Lower leg skin (tissue), 4 donors: Measurements from ENCODE around the gene FBXW5. TPM values are rescaled to one million over a fixed set of nuclear protein-coding genes. Genes with fewer than 3 reads are reported as not detected.

Experiments used
- DNase-seq, 2 donors: peaks; one replicate each; pipeline ENCODE4 v3.0.0-alpha.2; 2019; ENCODE audit warnings: low spot score in 2 of 2
- H3K4me3 ChIP-seq: fragments of 200-600 bp; sonication (generic); 2 replicates; pipeline ENCODE4 v1.5.1; 2017; ENCODE audit warnings: mild to moderate bottlenecking, low read depth; ENCODE audit not compliant: poor library complexity, severe bottlenecking
- POLR2A ChIP-seq, 2 donors: fragments of 450-650 bp; IDR thresholded peaks; one replicate each; pipeline ENCODE4 v1.6.1; 2016 to 2017; ENCODE audit warnings: antibody characterized with exemption in 2 of 2, mild to moderate bottlenecking in 1 of 2, moderate library complexity in 1 of 2
- WGBS, 2 donors: methylation state at CpG; one replicate each; pipeline ENCODE4 v1.1.5; 2018; 5-methylcytosine and 5-hydroxymethylcytosine counted together
- intact Hi-C: fragments of 100-400 bp; cut with DNase I; formaldehyde crosslinking; loops from one replicate; pipeline ENCODE4 v1.15.0; 2023; ENCODE audit warnings: low total_unique reads
- total RNA-seq, 4 donors: library from RNA; depleted of rRNA; stranded (reverse); fragments of >200 nt; gene quantifications; one replicate each; pipeline ENCODE4 v1.1.0, GENCODE V29; 2016
- TF ChIP-seq, protein P1 (sequence below), 3 donors: fragments of 450-650 bp; IDR thresholded peaks; one replicate each; pipeline ENCODE4 v1.5.1; 2016; ENCODE audit warnings: antibody characterized with exemption in 3 of 3, mild to moderate bottlenecking in 3 of 3, moderate library complexity in 2 of 3

The FBXW5 gene
- total RNA-seq, 4 donors from 2014 or later = 145 to 182 (median 154) TPM

DNA sequence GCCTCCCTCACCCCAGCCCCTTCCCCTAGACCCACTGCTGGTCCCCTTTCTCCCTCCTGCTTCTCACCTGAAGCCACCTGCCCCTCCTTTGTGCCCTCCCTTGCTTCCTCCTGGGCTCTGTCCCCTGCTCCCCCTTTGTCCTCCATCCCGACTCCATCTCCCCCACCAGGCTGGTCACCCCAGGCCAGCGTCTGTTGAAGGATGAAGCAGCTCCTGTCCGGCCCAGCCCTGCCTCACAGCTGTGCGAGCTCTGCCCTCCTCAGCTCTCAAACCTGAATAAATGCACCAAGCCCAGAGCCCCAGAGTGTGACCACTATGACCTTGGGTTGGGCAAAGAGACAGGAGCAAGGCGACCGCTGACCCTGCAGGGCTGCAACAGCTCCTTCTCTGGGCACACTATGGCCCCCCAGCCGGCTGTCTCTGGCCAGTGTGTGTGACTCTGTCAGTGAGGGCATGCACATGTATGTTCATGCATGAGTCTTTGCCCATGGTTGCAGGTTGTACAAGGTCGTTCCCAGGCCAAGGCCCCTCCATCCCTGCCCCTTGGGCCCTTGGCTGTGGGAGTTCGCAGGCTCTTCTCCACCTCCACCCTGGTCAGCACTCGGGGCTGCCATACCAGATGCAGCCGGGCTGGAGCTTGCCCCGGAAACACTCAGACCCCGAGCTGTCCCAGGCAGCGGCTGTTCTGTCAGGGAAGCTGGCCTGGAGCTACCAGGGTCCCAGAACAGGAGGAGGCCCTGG lies 10.8 kb upstream of the FBXW5 start:
- intact Hi-C loops = no loop called here
- no peak for DNase-seq
- no peak overlapping the region for H3K4me3 ChIP-seq
- WGBS, 2 donors = 88 to 92% methylated on average over 11 to 14 of the region's 14 CpGs
- TF ChIP-seq, protein P1, sequence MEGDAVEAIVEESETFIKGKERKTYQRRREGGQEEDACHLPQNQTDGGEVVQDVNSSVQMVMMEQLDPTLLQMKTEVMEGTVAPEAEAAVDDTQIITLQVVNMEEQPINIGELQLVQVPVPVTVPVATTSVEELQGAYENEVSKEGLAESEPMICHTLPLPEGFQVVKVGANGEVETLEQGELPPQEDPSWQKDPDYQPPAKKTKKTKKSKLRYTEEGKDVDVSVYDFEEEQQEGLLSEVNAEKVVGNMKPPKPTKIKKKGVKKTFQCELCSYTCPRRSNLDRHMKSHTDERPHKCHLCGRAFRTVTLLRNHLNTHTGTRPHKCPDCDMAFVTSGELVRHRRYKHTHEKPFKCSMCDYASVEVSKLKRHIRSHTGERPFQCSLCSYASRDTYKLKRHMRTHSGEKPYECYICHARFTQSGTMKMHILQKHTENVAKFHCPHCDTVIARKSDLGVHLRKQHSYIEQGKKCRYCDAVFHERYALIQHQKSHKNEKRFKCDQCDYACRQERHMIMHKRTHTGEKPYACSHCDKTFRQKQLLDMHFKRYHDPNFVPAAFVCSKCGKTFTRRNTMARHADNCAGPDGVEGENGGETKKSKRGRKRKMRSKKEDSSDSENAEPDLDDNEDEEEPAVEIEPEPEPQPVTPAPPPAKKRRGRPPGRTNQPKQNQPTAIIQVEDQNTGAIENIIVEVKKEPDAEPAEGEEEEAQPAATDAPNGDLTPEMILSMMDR (IDR thresholded peaks at IDR 0.05) = no peak
- no peak for TF ChIP-seq POLR2A (IDR thresholded peaks at IDR 0.05)

DNA sequence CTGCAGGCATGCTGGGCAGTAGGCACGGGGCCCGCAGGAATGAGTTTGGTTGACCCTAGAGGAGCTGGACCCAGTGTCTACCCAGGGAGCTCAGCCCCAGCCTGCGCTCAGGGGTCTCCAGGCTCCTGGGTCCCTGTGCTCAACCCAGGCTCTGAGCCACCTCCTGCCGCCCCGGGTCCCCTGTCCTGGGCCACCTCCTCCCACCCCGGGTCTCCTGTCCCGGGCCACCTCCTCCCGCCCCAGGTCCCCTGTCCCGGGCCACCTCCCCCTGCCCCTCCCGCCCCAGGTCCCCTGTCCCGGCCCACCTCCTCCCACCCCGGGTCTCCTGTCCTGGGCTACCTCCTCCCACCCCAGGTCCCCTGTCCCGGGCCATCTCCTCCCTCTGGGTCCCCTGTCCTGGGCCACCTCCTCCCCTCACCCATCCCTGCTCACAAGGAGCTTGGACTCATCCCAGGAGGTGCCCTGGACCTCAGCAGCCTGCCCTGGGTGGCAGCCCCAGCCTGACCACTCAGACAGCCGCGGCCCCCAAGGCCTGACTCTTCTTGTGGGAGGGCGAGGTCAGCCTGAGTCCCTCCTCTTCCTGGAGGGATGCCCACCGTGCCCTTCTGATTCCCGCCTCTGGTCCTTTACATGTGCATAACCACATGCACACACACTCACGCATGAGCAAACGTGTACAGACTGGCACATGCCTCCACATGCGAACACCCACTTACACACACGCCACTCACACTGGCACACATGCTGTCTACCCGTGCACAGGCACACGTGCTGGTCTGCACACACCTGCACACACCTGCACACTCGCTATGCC lies 9.9 kb upstream of the FBXW5 start:
- H3K4me3 ChIP-seq = no peak overlapping the region
- WGBS, 2 donors = 82 to 84% methylated on average over 22 to 24 of the region's 25 CpGs
- no peak for DNase-seq
- no peak for TF ChIP-seq POLR2A (IDR thresholded peaks at IDR 0.05)
- TF ChIP-seq, protein P1 (IDR thresholded peaks at IDR 0.05) = no peak
- intact Hi-C loops = no loop called here

DNA sequence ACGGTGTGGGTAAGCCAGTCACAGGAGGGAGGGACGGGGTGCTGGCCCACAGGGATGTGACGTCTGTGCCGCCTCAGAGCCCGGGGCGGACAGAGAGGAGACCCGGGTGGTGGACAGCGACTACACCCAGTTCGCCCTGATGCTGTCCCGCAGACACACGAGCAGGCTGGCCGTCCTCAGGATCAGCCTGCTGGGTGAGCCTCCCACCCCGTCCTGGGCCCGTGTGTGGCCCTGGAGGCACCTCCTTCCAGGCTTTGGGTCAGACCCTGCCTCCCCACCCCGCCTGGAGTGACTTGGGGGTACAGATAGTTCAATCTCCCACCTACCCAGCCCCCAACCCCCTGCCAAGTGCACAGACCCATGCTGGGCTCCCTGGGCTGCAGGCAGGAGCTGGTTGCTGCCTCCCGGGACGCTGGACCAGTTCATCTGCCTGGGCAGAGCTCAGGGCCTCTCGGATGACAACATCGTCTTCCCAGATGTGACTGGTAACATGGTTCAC lies 9.3 kb upstream of the FBXW5 start:
- no peak overlapping the region for H3K4me3 ChIP-seq
- no peak for DNase-seq
- whole genome bisulfite sequencing, 2 donors = 80 to 82% methylated on average over 9 to 17 of the region's 19 CpGs
- TF ChIP-seq, protein P1 (IDR thresholded peaks at IDR 0.05) = no peak
- no peak for TF ChIP-seq POLR2A (IDR thresholded peaks at IDR 0.05)
- intact Hi-C loops = no loop called here

DNA sequence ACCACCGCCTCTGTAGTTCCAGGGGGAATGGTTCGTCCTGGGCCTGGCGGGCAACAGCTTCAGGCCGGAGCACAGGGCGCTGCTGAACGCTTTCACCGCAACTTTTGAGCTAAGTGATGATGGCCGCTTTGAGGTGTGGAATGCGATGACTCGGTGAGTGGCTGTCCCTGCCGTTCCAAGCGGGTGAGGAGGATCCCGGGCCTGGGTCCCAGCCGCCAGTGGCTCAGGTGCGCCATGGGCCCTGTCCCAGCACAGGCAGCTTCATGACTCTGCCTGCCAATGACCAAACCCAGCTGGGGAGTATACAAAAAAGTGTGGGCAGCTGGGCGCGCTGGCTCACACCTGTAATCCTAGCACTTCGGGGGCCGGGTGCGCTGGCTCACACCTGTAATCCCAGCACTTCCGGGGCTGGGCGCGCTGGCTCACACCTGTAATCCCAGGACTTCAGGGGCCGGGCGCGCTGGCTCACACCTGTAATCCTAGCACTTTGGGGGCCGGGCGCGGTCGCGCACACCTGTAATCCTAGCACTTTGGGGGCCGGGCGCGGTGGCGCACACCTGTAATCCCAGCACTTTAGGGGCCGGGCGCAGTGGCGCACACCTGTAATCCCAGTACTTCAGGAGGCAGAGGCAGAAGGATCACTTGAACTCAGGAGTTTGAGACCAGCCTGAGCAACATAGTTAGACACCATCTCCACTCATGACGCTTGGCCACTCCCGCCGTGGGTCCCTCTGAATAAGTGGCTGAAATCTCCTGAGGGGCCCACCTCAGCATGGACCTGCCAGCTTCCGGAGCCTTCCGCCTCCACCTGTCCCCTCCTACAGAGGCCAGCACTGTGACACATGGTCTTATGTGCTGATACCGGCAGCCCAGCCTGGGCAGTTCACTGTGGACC lies 8.6 kb upstream of the FBXW5 start:
- DNase-seq = no peak
- intact Hi-C loops = no loop called here
- no peak overlapping the region for H3K4me3 ChIP-seq
- no peak for TF ChIP-seq POLR2A (IDR thresholded peaks at IDR 0.05)
- TF ChIP-seq, protein P1 (IDR thresholded peaks at IDR 0.05) = no peak
- 89% methylated on average over 43 of the region's 44 CpGs for WGBS, 2 donors

DNA sequence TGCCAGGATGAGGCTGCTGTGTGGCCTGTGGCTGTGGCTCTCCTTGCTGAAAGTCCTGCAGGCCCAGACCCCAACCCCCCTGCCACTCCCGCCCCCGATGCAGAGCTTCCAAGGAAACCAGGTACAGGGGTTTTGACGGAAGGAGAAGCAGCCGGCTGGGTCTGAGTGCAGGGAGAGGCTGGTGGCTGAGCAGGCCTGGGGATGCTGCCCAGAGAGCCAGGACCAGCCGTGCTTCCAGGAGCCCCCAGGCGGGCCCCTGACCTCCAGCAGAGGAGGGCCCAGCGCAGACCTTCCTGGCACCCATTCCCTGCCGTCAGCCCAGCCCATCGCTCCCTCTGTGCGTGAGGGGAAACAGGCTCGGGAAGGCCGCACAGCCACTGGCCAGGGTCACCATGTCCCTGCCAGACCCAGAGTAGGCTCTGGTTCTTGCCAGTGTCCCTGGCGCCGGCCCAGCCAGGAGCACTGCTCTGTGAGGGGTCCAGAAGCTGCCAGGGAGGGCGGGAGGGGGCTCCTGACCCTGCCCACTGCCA lies 7.8 kb upstream of the FBXW5 start:
- intact Hi-C loops = no loop called here
- no peak for TF ChIP-seq POLR2A (IDR thresholded peaks at IDR 0.05)
- TF ChIP-seq, protein P1 (IDR thresholded peaks at IDR 0.05) = no peak
- no peak for DNase-seq
- 78 to 80% methylated on average over 4 to 14 of the region's 15 CpGs for WGBS, 2 donors
- H3K4me3 ChIP-seq = no peak overlapping the region
